GM18505 (cell line): ENCODE results near the gene IFNAR1.

Experiments
- ATAC-seq: cut with Tn5 transposase; IDR thresholded peaks from one replicate; pipeline ENCODE4 v1.9.1; 2021; ENCODE audit not compliant: unreplicated experiment
- POLR2A ChIP-seq: IDR thresholded peaks from 4 replicates; pipeline ENCODE4 v1.6.1; 2011; ENCODE audit warnings: borderline replicate concordance; ENCODE audit not compliant: insufficient read depth, insufficient read length; ENCODE audit errors: extremely low read depth

Gene IFNAR1

DNA sequence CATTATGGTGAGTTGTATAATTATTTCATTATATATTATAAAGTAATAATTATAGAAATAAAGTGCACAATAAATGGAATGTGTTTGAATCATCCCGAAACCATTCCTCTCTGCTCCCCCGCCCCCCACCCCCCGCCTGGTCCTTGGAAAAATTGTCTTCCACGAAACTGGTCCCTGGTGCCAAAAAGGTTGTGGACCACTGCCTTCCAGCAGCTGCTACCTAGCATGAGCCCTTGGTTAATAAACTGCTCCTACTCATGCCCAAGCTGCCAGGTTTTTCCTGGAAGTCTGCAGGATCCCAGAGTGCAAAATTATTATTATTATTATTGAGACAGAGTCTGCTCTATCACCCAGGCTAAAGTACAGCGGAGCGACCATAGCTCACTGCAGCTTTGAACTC, 71.7 kb downstream of the IFNAR1 start:
- no peak for TF ChIP-seq POLR2A
- no peak for ATAC-seq

DNA sequence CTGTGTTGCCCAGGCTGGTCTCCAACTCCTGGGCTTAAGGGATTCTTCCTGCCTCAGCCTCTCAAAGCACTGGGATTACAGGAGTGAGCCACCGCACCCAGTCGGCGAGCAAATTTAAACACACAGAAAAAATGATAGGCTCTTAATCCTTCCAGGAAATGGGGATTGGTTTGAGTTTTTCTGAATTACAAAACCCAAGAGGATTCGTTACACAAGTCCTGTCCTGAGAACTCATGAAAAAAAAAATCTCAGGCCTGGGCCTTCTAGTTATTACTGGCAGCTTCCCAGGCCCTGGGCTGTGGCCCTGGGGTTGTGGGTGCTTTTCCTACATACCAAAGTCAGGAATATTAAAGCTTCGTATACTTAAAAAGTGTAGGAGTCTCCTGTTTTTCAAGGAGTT, 72.2 kb downstream of the IFNAR1 start:
- no peak for ATAC-seq
- no peak for TF ChIP-seq POLR2A

DNA sequence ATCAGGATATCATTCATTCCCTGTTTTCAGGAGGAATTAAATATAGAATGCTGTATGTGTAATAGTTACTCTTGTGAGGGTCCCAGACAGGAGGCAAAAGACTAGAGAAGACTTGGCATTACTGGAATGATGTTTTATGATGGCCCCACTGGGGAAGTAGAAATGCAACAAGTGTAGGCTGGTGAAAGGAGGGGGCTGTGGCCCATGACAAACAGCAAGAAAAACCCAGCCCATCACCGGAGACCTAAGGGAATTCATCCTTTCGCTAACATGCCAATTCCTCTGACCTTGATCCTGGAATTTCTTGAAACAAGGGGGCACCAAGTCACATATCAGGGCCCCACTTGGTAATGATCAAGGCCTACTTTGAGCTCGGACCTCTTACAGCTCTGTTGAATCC, 72.9 kb downstream of the IFNAR1 start:
- TF ChIP-seq POLR2A = no peak

DNA sequence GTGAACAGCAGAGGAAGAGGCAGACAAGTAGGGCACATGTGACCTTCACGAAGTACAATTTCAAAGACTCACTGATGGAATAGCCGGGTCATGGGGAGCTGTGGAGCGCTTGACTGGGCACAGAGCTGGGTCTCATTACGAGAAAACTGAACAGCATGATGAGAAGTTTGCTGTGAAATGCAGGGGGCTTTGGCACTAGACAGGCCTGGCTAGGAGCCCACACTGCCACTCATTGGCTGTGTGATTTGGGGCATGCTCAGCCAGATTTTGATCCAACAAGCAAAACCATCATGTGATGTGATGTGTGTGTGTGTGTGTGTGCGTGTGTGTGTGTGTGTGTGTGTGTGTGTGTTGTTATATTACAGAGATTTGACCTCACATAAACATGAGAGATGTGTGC, 73.6 kb downstream of the IFNAR1 start:
- no peak for TF ChIP-seq POLR2A
- no peak for ATAC-seq

More for the DNA sequence above, 72.9 kb downstream of the IFNAR1 start:
- ATAC-seq = no peak

DNA sequence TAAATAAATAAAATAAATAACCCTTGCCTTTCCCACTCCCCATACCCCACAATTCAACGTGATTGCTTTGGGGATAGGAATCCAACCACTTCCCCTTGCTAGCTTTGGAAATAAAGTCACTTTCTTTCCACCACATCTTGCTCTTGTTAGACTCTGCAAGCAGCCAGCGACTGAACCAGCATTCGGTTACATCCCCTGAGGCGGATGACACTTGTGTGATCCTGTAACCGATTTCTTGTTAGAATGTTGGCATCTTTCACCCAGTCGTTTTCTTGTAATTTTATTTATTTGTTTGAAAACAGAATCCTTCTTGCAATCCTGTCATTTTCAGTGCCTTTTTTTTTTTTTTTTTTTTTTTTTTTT, 76.8 kb downstream of the IFNAR1 start:
- TF ChIP-seq POLR2A = no peak
- ATAC-seq = no peak

DNA sequence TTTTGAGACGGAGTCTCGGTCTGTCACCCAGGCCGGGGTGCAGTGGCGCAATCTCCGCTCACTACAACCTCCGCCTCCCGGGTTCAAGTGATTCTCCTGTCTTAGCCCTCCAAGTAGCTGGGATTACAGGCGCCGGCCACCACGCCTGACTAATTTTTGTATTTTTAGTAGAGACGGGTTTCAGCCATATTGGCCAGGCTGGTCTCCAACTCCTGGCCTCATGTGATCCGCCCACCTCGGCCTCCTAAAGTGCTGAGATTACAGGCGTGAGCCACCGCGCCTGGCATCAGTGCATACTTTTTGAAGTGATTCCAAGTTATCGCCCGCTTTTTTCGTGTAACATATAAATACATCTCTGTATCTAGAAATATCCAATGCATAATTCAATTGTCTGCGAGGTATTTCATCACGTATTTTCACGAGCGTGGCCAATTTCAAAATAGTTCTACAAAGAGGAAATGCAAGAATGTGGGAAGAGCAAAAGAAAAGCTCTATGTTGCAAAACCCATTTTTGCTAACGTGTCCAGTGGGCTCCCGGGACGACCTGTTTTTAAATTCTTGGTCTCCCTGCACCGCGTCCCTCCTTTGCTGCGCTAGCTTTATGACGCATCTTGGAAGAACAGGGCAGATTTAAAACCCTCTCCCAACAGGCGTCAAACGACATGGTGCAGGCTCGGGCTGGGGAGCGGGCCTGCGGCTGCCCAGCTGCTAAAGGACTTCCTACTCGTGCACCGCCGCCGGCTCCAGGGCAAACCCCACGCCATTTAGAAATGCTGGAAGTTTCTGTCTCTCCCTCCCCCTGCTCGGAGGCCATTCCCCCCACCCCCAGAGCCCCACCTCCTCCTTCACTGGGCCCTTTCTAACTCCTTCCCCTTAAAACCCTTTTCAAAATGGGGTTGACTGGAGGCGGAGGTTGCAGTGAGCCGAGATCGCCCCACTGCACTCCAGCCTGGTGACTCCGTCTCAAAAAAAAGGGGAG, 77.5 kb downstream of the IFNAR1 start:
- ATAC-seq = peak; percentile 31
- TF ChIP-seq POLR2A = no peak

DNA sequence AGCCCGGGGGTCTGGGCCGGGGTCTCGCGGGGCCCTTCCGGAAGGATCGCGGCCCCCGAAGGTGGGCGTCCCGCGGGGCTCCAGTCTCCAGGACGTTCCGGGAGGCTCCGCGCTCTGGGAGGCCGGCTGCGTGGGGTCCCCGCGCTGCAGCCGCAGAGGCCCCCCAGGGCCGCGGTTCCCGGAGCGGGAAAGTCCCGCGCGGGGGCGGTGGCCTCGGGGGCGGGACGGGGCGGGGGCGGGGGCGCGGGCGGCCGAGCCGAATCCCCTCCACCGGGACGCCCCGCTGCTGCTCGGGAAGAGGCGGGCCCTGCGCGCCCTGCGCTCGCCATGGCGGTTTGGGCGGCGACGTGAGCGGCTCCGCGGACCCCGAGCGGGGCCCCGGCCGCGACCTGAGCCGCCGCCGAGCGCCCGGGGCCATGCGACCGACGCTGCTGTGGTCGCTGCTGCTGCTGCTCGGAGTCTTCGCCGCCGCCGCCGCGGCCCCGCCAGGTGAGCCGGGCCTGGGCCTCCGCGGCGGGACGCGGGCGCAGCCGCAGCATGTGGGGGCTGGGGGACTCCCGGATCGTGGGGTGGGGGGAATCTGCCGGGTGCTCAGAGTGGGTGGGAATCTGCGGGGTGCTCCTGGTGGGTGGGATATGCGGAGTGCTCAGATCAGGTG, 78.5 kb downstream of the IFNAR1 start, which contains the start of gene IFNGR2:
IFNGR2 (plus strand) TSS at position 286 of the 658 bp plus-strand sequence; CDS start at position 417, 131 bp downstream.
- peak; percentile 43 for ATAC-seq
- TF ChIP-seq POLR2A = peak; percentile 59

DNA sequence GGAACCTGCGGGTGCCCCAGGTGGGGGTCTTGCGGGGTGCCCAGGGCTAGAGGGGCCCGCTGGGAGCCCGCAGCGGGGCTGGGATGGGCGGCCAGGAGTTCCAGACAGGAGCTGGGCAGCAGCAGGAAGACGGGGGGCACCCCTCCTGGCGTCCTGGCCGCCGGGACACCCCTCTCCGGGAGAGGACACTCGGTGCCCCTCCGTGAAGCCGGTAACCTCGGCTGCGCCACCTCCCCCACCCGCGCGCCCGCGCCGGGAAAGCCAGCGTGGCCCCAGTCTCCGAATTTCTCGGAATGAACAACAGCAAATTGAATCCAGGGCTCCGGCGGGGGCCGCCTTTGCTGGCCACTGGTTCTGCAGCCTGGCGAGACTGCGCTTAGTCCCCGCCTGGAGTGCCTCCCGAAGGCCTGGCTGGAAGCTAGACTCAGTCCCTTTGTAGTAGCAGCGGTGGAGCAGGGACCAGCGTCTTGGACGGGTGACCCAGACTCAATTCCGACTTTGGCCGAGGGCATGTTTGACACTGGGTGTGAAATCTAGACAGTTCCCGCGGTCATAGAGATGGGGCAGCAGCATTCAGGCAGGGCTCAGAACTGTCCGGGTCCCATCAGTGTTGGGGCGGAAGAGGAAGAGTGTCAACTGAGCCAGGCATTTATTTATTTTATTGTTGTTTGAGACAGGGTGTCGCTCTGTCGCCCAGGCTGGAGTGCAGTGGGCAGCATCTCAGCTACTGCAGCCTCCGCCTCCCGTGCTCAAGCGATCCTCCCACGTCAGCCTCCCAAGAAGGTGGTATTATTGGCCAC, 79.2 kb downstream of the IFNAR1 start:
- ATAC-seq = peak; percentile 23
- peak; percentile 53 for TF ChIP-seq POLR2A

DNA sequence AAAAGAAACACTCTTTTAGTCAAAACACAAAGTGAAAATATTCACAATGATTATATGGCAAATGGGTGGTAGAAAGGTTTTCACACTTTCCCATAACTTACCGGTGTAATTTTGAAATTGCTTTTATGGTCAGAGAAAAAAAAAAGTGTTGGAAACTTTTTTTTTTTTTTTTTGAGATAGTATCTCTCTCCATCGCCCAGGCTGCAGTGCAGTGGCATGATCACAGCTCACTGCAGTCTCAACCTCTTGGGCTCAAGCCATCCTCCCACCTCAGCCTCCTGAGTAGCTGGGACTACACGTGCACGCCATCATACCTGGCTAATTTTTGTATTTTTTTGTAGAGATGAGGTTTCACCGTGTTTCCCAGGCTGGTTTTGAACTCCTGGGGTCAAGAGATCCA, 81.7 kb downstream of the IFNAR1 start:
- TF ChIP-seq POLR2A = no peak
- ATAC-seq = no peak
